ENCODE results near the gene ADK. TPM values are rescaled to one million over a fixed set of nuclear protein-coding genes. Genes with fewer than 3 reads are reported as not detected.

The ADK gene
- total RNA-seq = 10 to 100 TPM; 42.3 to 46.3 (median 42.9) TPM

DNA sequence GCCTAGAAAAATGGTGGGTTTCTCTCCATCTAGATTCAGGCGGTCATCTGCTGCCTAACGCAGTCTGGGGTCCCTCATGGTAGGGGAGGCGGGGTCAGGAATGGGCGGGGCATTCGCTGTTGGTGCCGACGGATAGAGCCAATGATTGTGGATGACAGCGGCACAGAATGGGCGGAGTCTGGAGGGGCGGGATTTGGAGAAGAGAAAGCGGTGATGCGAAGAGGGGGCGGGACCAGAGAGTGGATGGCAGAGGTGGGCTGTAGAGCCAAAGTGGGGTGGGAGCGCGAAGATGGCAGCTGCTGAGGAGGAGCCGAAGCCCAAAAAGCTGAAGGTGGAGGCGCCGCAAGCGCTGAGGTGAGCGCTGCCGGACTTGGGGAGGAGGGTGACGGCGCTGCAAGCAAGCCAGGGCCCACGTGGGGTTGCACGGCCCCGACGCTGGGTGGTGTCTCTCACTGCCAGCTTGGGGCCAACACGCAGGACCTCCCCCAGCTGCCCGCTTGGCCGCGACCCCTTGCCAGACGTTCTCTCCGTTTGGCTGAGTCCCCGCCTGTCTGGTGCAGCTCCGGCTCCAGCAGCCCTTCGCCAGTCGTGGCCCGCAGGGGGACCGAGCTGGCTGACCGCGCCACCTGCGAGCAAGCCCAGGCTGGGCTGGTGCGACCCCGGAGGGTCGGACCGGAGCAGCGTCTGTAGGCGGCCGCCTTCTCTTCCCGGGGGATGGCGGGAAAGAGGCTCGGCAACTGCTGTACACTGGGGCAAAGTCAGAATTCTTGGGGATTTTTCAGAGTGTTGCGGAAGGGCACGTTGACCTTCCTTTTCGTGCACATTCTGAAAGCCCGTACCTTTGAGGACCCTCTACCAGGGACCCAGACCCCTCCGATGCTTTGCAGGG is at the start of gene ADK:
Gene ADK (plus strand): TSS at position 232 of the 889 bp plus-strand sequence. CDS start 58 bp downstream, at position 290.
- H3K4me3 ChIP-seq (ENCODE audit: low read depth, poor library complexity, severe bottlenecking) = peak within 1 kb of the TSS; percentile 90
- intact Hi-C loops (cut with DNase I; ENCODE audit: low total_unique reads) = no loop called here
- 0 to 1% methylated on average over 34 to 56 of the region's 57 CpGs for WGBS, 2 donors
- peak; percentile 100 for DNase-seq (ENCODE audit: low spot score in 2 of 2)
- TF ChIP-seq CTCF (IDR thresholded peaks at IDR 0.05) (no peak), POLR2A (IDR thresholded peaks at IDR 0.05) (no peak)

DNA sequence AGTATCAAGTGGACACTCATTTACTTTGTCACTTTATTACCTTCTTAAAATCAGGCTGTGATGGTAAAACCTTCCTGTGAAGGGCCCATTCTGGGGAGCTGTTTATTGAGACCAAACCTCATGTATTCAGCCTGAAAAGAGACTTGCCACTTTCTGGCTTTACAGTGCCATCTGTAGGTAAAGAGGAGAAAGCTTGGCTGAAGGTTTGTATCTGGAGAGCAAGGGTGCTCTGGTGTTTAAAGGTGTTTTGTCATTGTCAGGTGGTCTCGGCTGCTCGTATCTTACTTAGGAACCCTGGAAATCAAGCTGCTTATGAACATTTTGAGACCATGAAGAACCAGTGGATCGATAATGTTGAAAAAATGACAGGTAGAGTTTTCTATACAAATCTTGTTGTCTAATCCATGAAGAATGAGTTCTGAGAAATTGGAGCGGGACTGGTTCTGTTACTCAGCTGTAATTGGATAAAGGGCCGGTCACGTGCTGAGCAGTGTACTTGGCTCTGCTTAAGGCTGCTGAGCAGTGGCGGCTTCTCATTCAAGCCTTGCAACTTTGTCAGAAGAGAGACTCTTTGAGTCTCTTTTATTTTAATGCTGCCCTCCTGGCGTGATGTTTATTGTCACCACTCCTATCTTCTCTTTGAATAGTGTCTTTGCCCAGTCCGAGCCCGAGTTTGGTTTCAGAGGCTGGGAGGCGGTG is 47.3 kb upstream of the ADK start:
- intact Hi-C loops (cut with DNase I; ENCODE audit: low total_unique reads) = no loop called here
- no peak for DNase-seq (ENCODE audit: low spot score in 2 of 2)
- H3K4me3 ChIP-seq (ENCODE audit: low read depth, poor library complexity, severe bottlenecking) = no peak overlapping the region
- TF ChIP-seq CTCF (IDR thresholded peaks at IDR 0.05) (no peak), POLR2A (IDR thresholded peaks at IDR 0.05) (no peak)
- WGBS, 2 donors = 82 to 85% methylated on average over 11 of the region's 11 CpGs

- no peak for DNase-seq (ENCODE audit: low spot score in 2 of 2)
- WGBS, 2 donors = 89 to 91% methylated on average over 5 of the region's 5 CpGs
- intact Hi-C loops (cut with DNase I; ENCODE audit: low total_unique reads) = no loop called here
- TF ChIP-seq CTCF (IDR thresholded peaks at IDR 0.05) = no peak
- TF ChIP-seq POLR2A (IDR thresholded peaks at IDR 0.05) = no peak
- no peak overlapping the region for H3K4me3 ChIP-seq (ENCODE audit: low read depth, poor library complexity, severe bottlenecking)
Observed at GRCh38 chr10:74104480-74104879, 46.5 kb upstream of the ADK start.

- H3K4me3 ChIP-seq (ENCODE audit: low read depth, poor library complexity, severe bottlenecking) = no peak overlapping the region
- DNase-seq (ENCODE audit: low spot score in 2 of 2) = no peak
- WGBS, 2 donors = 89 to 94% methylated on average over 8 of the region's 8 CpGs
- TF ChIP-seq CTCF (IDR thresholded peaks at IDR 0.05) = no peak
- no peak for TF ChIP-seq POLR2A (IDR thresholded peaks at IDR 0.05)
- intact Hi-C loops (cut with DNase I; ENCODE audit: low total_unique reads) = no loop called here
Observed at GRCh38 chr10:74104996-74105395, 46.0 kb upstream of the ADK start.

DNA sequence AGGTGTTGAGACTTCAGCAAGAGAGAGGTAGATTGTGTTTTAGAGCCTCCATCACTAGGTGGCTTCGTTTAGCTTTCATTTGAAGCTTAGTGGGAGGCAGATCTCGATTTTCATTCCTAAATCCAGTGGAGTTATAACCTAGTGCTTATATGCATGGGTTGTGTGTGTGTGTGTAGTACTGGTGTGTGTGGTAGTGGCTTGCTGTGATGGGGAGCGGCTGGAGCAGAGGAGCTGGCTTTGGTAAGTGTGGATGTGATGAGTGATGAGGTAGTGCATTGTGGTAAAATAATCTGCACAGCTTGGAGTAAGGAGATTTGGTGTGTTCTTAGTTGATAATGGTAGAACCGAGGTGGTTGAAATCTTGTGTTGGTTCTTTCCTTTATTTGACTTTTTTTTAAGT is 43.6 kb upstream of the ADK start:
- intact Hi-C loops (cut with DNase I; ENCODE audit: low total_unique reads) = no loop called here
- H3K4me3 ChIP-seq (ENCODE audit: low read depth, poor library complexity, severe bottlenecking) = no peak overlapping the region
- no peak for TF ChIP-seq CTCF (IDR thresholded peaks at IDR 0.05)
- WGBS, 2 donors = 71 to 73% methylated on average over 4 of the region's 4 CpGs
- DNase-seq (ENCODE audit: low spot score in 2 of 2) = no peak

Measured in lower leg skin (tissue), 4 donors.